HG02571 (cell line): Measurements from ENCODE around the gene GCN1.

Source experiments
- ATAC-seq: cut with Tn5 transposase; IDR thresholded peaks from one replicate; pipeline ENCODE4 v1.9.1; 2021; ENCODE audit warnings: mild to moderate bottlenecking, moderate library complexity; ENCODE audit not compliant: unreplicated experiment

The GCN1 gene

GRCh38 chr12:120190985-120191480, 3.5 kb downstream of the GCN1 start:
- ATAC-seq: no peak

GRCh38 chr12:120190386-120190785, 4.1 kb downstream of the GCN1 start:
- ATAC-seq: no peak

- no peak for ATAC-seq
Observed at GRCh38 chr12:120186654-120187053, 7.9 kb downstream of the GCN1 start.

- no peak for ATAC-seq
Observed at GRCh38 chr12:120183211-120183631, 11.3 kb downstream of the GCN1 start.

- ATAC-seq: no peak
Observed at GRCh38 chr12:120181991-120182631, 12.4 kb downstream of the GCN1 start.

- ATAC-seq: no peak
Observed at GRCh38 chr12:120180975-120181374, 13.5 kb downstream of the GCN1 start.

- ATAC-seq: no peak
Observed at GRCh38 chr12:120175537-120175936, 19.0 kb downstream of the GCN1 start.

GRCh38 chr12:120175062-120175461, 19.5 kb downstream of the GCN1 start:
- no peak for ATAC-seq

GRCh38 chr12:120172053-120172452, 22.5 kb downstream of the GCN1 start:
- ATAC-seq: no peak

- no peak for ATAC-seq
Observed at GRCh38 chr12:120170631-120171030, 23.9 kb downstream of the GCN1 start.

- ATAC-seq: no peak
Observed at GRCh38 chr12:120169946-120170345, 24.6 kb downstream of the GCN1 start.

- no peak for ATAC-seq
Observed at GRCh38 chr12:120168337-120168736, 26.2 kb downstream of the GCN1 start.

GRCh38 chr12:120167529-120168095, 26.9 kb downstream of the GCN1 start:
- ATAC-seq: no peak

- no peak for ATAC-seq
Observed at GRCh38 chr12:120164293-120164692, 30.2 kb downstream of the GCN1 start.

- ATAC-seq: no peak
Observed at GRCh38 chr12:120162763-120163162, 31.8 kb downstream of the GCN1 start.

GRCh38 chr12:120161852-120162251, 32.7 kb downstream of the GCN1 start:
- no peak for ATAC-seq

GRCh38 chr12:120159509-120160237, 34.8 kb downstream of the GCN1 start:
- no peak for ATAC-seq

GRCh38 chr12:120158351-120158750, 36.2 kb downstream of the GCN1 start:
- no peak for ATAC-seq

GRCh38 chr12:120157678-120158077, 36.8 kb downstream of the GCN1 start:
- no peak for ATAC-seq

- ATAC-seq: no peak
Observed at GRCh38 chr12:120156315-120157259, 37.9 kb downstream of the GCN1 start.

GRCh38 chr12:120155072-120155471, 39.4 kb downstream of the GCN1 start:
- no peak for ATAC-seq
